SK-N-SH treated with all-trans-retinoic acid at 6 μM for 48 hours (cell line): Measurements from ENCODE around the gene CYP26C1.

Experiments
- ATAC-seq: fragments of 200-7000 bp; cut with Tn5 transposase; 3 replicates; pipeline ENCODE4 v1.9.1; 2020; ENCODE audit warnings: mild to moderate bottlenecking, moderate library complexity
- BACH2 ChIP-seq: fragments of 250-450 bp; sonication (Bioruptor Pico); IDR thresholded peaks from 2 replicates; pipeline ENCODE4 v1.9.0; 2021; ENCODE audit warnings: mild to moderate bottlenecking, borderline replicate concordance
- CREB5 ChIP-seq: fragments of 250-450 bp; sonication (Bioruptor Pico); IDR thresholded peaks from 2 replicates; pipeline ENCODE4 v1.5.1; 2020; ENCODE audit warnings: low read depth, mild to moderate bottlenecking, moderate library complexity
- CSDC2 ChIP-seq: fragments of 250-450 bp; sonication (Bioruptor Pico); IDR thresholded peaks from 2 replicates; pipeline ENCODE4 v1.5.0; 2020; ENCODE audit warnings: mild to moderate bottlenecking, moderate library complexity
- CSRNP3 ChIP-seq: fragments of 250-450 bp; sonication (Bioruptor Pico); IDR thresholded peaks from 2 replicates; pipeline ENCODE4 v1.5.1; 2021; ENCODE audit warnings: mild to moderate bottlenecking, moderate library complexity
- ESRRG ChIP-seq: fragments of 250-450 bp; sonication (Bioruptor Pico); IDR thresholded peaks from 2 replicates; pipeline ENCODE4 v1.6.1; 2021; ENCODE audit warnings: mild to moderate bottlenecking
- GLIS3 ChIP-seq: fragments of 250-450 bp; sonication (Bioruptor Pico); IDR thresholded peaks from 2 replicates; pipeline ENCODE4 v1.5.0; 2020; ENCODE audit warnings: mild to moderate bottlenecking, moderate library complexity
- ISL1 ChIP-seq: fragments of 250-450 bp; sonication (Bioruptor Pico); IDR thresholded peaks from 2 replicates; pipeline ENCODE4 v2.1.2; 2022; ENCODE audit warnings: mild to moderate bottlenecking, moderate library complexity
- OSR1 ChIP-seq: fragments of 250-450 bp; sonication (Bioruptor Pico); IDR thresholded peaks from 2 replicates; pipeline ENCODE4 v1.8.0; 2022; ENCODE audit warnings: moderate library complexity, mild to moderate bottlenecking, inconsistent platforms
- POU6F1 ChIP-seq: fragments of 250-450 bp; sonication (Bioruptor Pico); IDR thresholded peaks from 2 replicates; pipeline ENCODE4 v1.8.0; 2021; ENCODE audit warnings: low read depth, mild to moderate bottlenecking, moderate library complexity, borderline replicate concordance
- PPARA ChIP-seq: fragments of 250-450 bp; sonication (Bioruptor Pico); IDR thresholded peaks from 2 replicates; pipeline ENCODE4 v1.5.0; 2020; ENCODE audit warnings: mild to moderate bottlenecking, borderline replicate concordance
- TCF4 ChIP-seq: fragments of 250-450 bp; sonication (Bioruptor Pico); IDR thresholded peaks from 2 replicates; pipeline ENCODE4 v1.8.0; 2021; ENCODE audit warnings: mild to moderate bottlenecking, moderate library complexity, borderline replicate concordance
- TOX ChIP-seq: fragments of 250-450 bp; sonication (Bioruptor Pico); IDR thresholded peaks from 2 replicates; pipeline ENCODE4 v1.8.0; 2021; ENCODE audit warnings: mild to moderate bottlenecking, moderate library complexity, borderline replicate concordance
- TSHZ2 ChIP-seq: fragments of 250-450 bp; sonication (Bioruptor Pico); IDR thresholded peaks from 2 replicates; pipeline ENCODE4 v1.5.0; 2020; ENCODE audit warnings: mild to moderate bottlenecking, moderate library complexity
- ZC3H10 ChIP-seq: fragments of 250-450 bp; sonication (Bioruptor Pico); IDR thresholded peaks from 2 replicates; pipeline ENCODE4 v1.5.1; 2021; ENCODE audit warnings: mild to moderate bottlenecking, moderate library complexity
- ZFP3 ChIP-seq: fragments of 250-450 bp; sonication (Bioruptor Pico); IDR thresholded peaks from 2 replicates; pipeline ENCODE4 v1.5.0; 2020; ENCODE audit warnings: mild to moderate bottlenecking, moderate library complexity
- ZFP30 ChIP-seq: fragments of 450-650 bp; formaldehyde crosslinking; IDR thresholded peaks from 2 replicates; pipeline ENCODE4 v1.5.0; 2022; ENCODE audit warnings: mild to moderate bottlenecking, moderate library complexity
- ZNF565 ChIP-seq: fragments of 450-650 bp; formaldehyde crosslinking; conservative IDR thresholded peaks from 2 replicates; pipeline ENCODE4 v1.5.0; 2020; ENCODE audit warnings: low read depth, mild to moderate bottlenecking, moderate library complexity
- ZNF70 ChIP-seq: fragments of 450-650 bp; formaldehyde crosslinking; IDR thresholded peaks from 2 replicates; pipeline ENCODE4 v1.5.0; 2020; ENCODE audit warnings: mild to moderate bottlenecking, moderate library complexity
- ZNF8 ChIP-seq: fragments of 450-650 bp; formaldehyde crosslinking; IDR thresholded peaks from 2 replicates; pipeline ENCODE4 v1.5.0; 2020; ENCODE audit warnings: mild to moderate bottlenecking, moderate library complexity
- TF ChIP-seq, protein P1 (sequence below): fragments of 250-450 bp; sonication (Bioruptor Pico); IDR thresholded peaks from 2 replicates; pipeline ENCODE4 v1.8.0; 2020; ENCODE audit warnings: mild to moderate bottlenecking, moderate library complexity, borderline replicate concordance

The CYP26C1 gene

GRCh38 chr10:93065675-93066543 is 5.3 kb downstream of the CYP26C1 start:
- peak; percentile 51 for ATAC-seq
- TF ChIP-seq ZNF70 (CRISPR knock-in tag), result no peak
- no peak for TF ChIP-seq ZNF565 (CRISPR knock-in tag)
- no peak for TF ChIP-seq CSDC2

- no peak for ATAC-seq
- TF ChIP-seq ZC3H10 (CRISPR knock-in tag), result no peak
- no peak for TF ChIP-seq TSHZ2
- TF ChIP-seq ZFP30 (CRISPR knock-in tag), result no peak
- TF ChIP-seq OSR1 (CRISPR knock-in tag), result no peak
- no peak for TF ChIP-seq ZNF8 (CRISPR knock-in tag)
- no peak for TF ChIP-seq TCF4 (CRISPR knock-in tag)
- TF ChIP-seq ISL1 (CRISPR knock-in tag), result no peak
- TF ChIP-seq POU6F1 (CRISPR knock-in tag), result no peak
- TF ChIP-seq TOX (CRISPR knock-in tag), result no peak
- TF ChIP-seq ESRRG (CRISPR knock-in tag), result no peak
- TF ChIP-seq ZNF70 (CRISPR knock-in tag), result no peak
- no peak for TF ChIP-seq ZFP3 (CRISPR knock-in tag)
- TF ChIP-seq, protein P1, sequence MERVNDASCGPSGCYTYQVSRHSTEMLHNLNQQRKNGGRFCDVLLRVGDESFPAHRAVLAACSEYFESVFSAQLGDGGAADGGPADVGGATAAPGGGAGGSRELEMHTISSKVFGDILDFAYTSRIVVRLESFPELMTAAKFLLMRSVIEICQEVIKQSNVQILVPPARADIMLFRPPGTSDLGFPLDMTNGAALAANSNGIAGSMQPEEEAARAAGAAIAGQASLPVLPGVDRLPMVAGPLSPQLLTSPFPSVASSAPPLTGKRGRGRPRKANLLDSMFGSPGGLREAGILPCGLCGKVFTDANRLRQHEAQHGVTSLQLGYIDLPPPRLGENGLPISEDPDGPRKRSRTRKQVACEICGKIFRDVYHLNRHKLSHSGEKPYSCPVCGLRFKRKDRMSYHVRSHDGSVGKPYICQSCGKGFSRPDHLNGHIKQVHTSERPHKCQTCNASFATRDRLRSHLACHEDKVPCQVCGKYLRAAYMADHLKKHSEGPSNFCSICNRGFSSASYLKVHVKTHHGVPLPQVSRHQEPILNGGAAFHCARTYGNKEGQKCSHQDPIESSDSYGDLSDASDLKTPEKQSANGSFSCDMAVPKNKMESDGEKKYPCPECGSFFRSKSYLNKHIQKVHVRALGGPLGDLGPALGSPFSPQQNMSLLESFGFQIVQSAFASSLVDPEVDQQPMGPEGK, result no peak
- TF ChIP-seq CSRNP3 (CRISPR knock-in tag), result no peak
- no peak for TF ChIP-seq GLIS3 (CRISPR knock-in tag)
- no peak for TF ChIP-seq ZNF565 (CRISPR knock-in tag)
- TF ChIP-seq BACH2, result no peak
- no peak for TF ChIP-seq CREB5 (CRISPR knock-in tag)
Observed at GRCh38 chr10:93066544-93066913, 5.9 kb downstream of the CYP26C1 start.

- TF ChIP-seq TOX (CRISPR knock-in tag) (no peak), GLIS3 (CRISPR knock-in tag) (no peak), ESRRG (CRISPR knock-in tag) (no peak), CSRNP3 (CRISPR knock-in tag) (no peak), POU6F1 (CRISPR knock-in tag) (no peak), CSDC2 (no peak), ZC3H10 (CRISPR knock-in tag) (no peak), PPARA (no peak), OSR1 (CRISPR knock-in tag) (no peak)
- no peak for ATAC-seq
Observed at GRCh38 chr10:93067443-93068365, 7.1 kb downstream of the CYP26C1 start.
